Spinal cord (tissue), 10 donors: ENCODE measurements around the gene PVRIG. TPM values are rescaled to one million over a fixed set of nuclear protein-coding genes. Genes with fewer than 3 reads are reported as not detected.
"Not testable (repeated sequence)": the region's sequence is repeated elsewhere in the genome, so short reads cannot be mapped to it uniquely, and the experiment has no call there.

Experiments
- DNase-seq, 6 donors: peaks; one replicate each; pipeline versions ENCODE4 v3.0.0 to v3.0.0-alpha.2; 2013 to 2015; ENCODE audit warnings: low spot score in 6 of 6, low read depth in 4 of 6
- H3K27ac ChIP-seq: one replicate; pipeline ENCODE4 v1.5.1; 2013; ENCODE audit warnings: low read depth, low read length, control low read depth
- H3K27me3 ChIP-seq: one replicate; pipeline ENCODE4 v1.6.1; 2013; ENCODE audit warnings: low read length; ENCODE audit not compliant: control insufficient read depth, insufficient read depth
- H3K36me3 ChIP-seq: one replicate; pipeline ENCODE4 v1.6.1; 2013; ENCODE audit warnings: low read length; ENCODE audit not compliant: control insufficient read depth, insufficient read depth
- H3K4me1 ChIP-seq: one replicate; pipeline ENCODE4 v1.6.1; 2013; ENCODE audit warnings: low read length; ENCODE audit not compliant: control insufficient read depth, insufficient read depth
- H3K4me3 ChIP-seq: one replicate; pipeline ENCODE4 v1.5.1; 2013; ENCODE audit warnings: low read depth, low read length, control low read depth
- H3K9me3 ChIP-seq: one replicate; pipeline ENCODE4 v1.6.1; 2013; ENCODE audit warnings: low read length; ENCODE audit not compliant: control insufficient read depth, insufficient read depth
- WGBS: methylation state at CpG from one replicate; pipeline ENCODE4 v1.1.5; 2013; ENCODE audit warnings: missing lambda C conversion rate; ENCODE audit not compliant: insufficient coverage; 5-methylcytosine and 5-hydroxymethylcytosine counted together
- polyA plus RNA-seq, 2 donors: library from polyadenylated mRNA; unstranded; fragments of 120-200 nt; gene quantifications; one replicate each; pipeline ENCODE4 v1.2.1, GENCODE V29; 2013; ENCODE audit not compliant: insufficient read length in 2 of 2
- total RNA-seq, 2 donors: library from RNA; depleted of rRNA in 1 of 2; stranded (reverse); fragments of 120-200 nt in 1 of 2; fragments of >200 nt in 1 of 2; gene quantifications; one replicate each; pipeline versions ENCODE4 v1.2.3 to v1.2.4, GENCODE V29; 2013 to 2014
- donor health status: healthy.

PVRIG gene
- total and polyA plus RNA-seq, 4 donors, result 11.6 to 13.5 TPM; not detected in 2

DNA sequence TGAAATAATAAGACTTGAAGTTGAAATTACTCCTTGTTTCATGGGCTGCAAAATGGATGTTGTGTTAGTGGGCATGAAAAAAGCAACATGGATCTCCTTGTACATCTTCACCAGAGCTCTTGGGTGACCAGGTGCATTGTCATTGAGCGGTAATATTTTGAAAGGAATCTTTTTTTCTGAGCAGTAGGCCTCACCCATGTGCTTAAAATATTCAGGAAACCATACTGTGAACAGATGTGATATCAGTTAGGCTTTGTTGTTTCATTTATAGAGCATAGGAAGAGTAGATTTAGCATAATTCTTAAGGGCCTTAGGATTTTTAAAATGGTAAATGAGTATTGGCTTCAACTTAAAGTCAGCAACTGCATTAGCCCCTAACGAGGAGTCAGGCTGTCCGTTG lies 26.8 kb upstream of the PVRIG start:
- no peaks in the 10 kb centered on the region for H3K9me3 ChIP-seq
- H3K4me1 ChIP-seq, result no peaks in the 10 kb centered on the region
- H3K4me3 ChIP-seq, result no peak overlapping the region
- DNase-seq, result no peak
- H3K27me3 ChIP-seq, result no peaks in the 10 kb centered on the region
- no peak overlapping the region for H3K27ac ChIP-seq
- WGBS, result 100% methylated on average over 1 of the region's 3 CpGs
- H3K36me3 ChIP-seq, result no peaks in the 10 kb centered on the region

DNA sequence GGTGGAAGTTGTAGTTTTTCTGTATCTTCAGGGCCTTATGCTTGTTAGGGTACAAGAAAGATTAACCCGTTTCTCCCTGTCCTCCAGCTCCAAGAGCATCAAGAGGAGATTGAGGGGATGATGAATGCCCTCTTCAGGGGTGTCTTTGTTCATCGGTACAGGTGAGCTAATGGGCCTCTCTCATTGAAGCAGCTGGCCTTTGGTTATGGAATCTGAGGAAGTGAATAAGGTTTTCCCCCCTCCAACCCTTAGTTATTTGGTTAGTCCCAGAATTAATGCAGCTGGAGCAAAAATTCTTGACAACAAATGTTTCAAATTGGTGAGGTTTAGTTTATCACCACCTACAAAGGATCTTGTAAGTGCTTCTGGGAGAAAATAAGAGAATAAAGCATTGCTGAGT lies 24.5 kb upstream of the PVRIG start:
- H3K27me3 ChIP-seq, result no peaks in the 10 kb centered on the region
- DNase-seq, result no peak
- no peaks in the 10 kb centered on the region for H3K4me1 ChIP-seq
- no peaks in the 10 kb centered on the region for H3K9me3 ChIP-seq
- H3K4me3 ChIP-seq, result no peak overlapping the region
- no peak overlapping the region for H3K27ac ChIP-seq
- WGBS, result 80% methylated on average over 1 of the region's 2 CpGs
- H3K36me3 ChIP-seq, result peaks cover 2% of the 10 kb centered on the region

DNA sequence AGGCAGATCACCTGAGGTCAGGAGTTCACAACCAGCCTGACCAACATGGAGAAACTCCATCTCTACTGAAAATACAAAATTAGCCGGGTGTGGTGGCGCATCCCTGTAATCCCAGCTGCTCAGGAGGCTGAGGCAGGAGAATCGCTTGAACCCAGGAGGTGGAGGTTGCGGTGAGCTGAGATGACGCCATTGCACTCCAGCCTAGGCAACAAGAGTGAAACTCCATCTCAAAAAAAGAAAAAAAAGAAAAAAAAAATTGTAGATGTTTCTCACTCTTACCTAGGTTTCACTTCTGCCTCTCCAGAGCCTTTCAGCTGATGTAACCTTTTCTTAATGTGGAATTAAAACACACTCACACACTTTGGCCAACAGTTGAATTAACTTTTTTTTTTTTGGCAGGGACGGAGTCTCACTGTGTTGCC lies 23.8 kb upstream of the PVRIG start:
- DNase-seq, H3K4me3 ChIP-seq, H3K27me3 ChIP-seq, H3K4me1 ChIP-seq, H3K27ac ChIP-seq, H3K9me3 ChIP-seq, H3K36me3 ChIP-seq: not testable (repeated sequence)
- 92% methylated on average over 1 of the region's 6 CpGs for WGBS

DNA sequence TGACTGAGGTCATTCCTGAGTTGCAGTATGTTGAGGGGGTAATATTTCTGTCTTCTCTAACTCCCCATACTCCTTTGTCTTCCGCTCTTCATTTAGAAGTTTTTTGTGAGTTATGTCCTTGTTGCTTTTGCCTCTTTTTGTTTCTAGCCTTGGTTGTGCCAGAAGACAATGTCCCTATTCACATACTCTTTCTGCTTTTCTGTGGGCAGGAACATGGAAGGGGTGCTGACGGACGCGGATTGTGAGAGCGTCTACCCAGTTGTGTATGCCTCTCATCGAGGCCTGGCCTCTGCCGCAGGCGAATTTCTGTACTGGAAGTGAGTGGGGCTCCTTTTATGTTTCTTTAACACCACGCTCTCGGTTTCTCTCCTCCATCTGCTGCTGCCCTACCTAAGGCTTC lies 21.5 kb upstream of the PVRIG start:
- H3K36me3 ChIP-seq, result peaks cover 10% of the 10 kb centered on the region
- H3K4me3 ChIP-seq, result no peak overlapping the region
- no peaks in the 10 kb centered on the region for H3K9me3 ChIP-seq
- H3K27ac ChIP-seq, result no peak overlapping the region
- no peaks in the 10 kb centered on the region for H3K4me1 ChIP-seq
- no peaks in the 10 kb centered on the region for H3K27me3 ChIP-seq
- WGBS, result 94% methylated on average over 2 of the region's 10 CpGs
- no peak for DNase-seq

DNA sequence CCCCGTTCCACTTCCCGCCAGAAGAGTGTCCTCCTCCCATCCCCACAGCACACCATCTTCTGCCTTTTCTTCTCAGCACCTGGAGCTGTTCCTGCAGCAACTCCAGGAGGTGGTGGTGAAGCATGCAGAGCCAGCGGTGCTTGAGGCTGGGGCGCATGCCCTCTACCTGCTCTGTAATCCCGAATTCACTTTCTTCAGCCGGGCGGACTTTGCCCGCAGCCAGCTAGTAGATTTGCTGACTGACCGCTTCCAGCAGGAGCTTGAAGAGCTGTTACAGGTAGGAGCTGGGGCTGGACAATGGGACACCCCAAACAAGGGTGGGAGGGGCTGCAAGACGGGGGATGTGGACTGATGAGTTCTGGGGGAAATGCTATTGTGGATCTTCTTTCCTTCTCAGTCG lies 19.1 kb upstream of the PVRIG start:
- DNase-seq, result no peak
- Histone ChIP-seq H3K4me3 (no peak overlapping the region), H3K27ac (no peak overlapping the region), H3K27me3 (no peaks in the 10 kb centered on the region), H3K4me1 (no peaks in the 10 kb centered on the region), H3K9me3 (no peaks in the 10 kb centered on the region), H3K36me3 (peaks cover 19% of the 10 kb centered on the region)
- WGBS, result 90% methylated on average over 9 of the region's 11 CpGs

DNA sequence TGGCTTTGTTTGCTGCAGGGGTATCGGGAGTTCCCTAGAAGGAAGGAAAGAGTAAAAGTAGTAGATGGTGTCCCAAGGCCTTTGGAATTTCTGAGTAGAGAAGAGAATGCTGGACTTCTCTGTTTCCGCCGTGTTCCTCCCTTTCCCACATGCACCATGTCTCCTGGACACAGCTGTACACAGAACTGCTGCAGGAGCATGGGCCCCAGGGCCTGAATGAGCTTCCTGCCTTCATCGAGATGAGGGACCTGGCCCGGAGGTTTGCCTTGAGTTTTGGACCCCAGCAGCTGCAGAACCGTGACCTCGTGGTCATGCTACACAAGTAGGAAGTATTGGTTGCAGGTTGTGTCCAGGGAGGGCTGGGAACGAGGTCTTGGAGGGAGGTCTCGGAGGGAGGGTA lies 15.3 kb upstream of the PVRIG start:
- Histone ChIP-seq H3K27me3 (no peaks in the 10 kb centered on the region), H3K36me3 (peaks cover 19% of the 10 kb centered on the region), H3K9me3 (no peaks in the 10 kb centered on the region), H3K27ac (no peak overlapping the region), H3K4me1 (peaks cover 4% of the 10 kb centered on the region), H3K4me3 (no peak overlapping the region)
- 94% methylated on average over 8 of the region's 9 CpGs for WGBS
- no peak for DNase-seq

DNA sequence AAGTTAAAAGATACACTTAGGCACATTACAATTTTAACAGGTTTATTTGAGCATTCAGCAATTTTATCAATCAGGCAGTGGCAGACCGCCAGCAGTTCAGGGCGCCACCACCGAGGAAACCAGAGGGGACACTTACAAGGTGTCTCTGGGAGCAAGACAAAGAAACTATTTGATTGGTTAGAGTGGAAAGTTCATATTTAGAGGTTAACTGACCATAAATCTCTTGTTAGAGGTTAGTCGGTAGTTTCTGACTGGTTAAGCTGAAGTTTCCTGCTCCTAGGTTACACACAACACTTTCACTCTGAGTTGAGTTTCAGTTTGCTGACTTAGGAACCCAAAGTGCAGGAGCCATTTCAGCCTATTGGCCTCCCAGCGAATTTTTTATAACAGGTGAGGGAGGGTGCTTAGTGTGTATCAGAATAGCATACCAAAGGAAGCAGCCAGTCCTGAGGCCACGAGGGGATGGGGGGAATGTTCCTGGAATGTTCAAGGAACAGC lies 10.8 kb upstream of the PVRIG start:
- H3K4me3 ChIP-seq, result no peak overlapping the region
- H3K4me1 ChIP-seq, result peaks cover 6% of the 10 kb centered on the region
- H3K27ac ChIP-seq, result no peak overlapping the region
- H3K36me3 ChIP-seq, result peaks cover 19% of the 10 kb centered on the region
- 68% methylated on average over 5 of the region's 6 CpGs for WGBS
- no peak for DNase-seq
- no peaks in the 10 kb centered on the region for H3K27me3 ChIP-seq
- no peaks in the 10 kb centered on the region for H3K9me3 ChIP-seq

DNA sequence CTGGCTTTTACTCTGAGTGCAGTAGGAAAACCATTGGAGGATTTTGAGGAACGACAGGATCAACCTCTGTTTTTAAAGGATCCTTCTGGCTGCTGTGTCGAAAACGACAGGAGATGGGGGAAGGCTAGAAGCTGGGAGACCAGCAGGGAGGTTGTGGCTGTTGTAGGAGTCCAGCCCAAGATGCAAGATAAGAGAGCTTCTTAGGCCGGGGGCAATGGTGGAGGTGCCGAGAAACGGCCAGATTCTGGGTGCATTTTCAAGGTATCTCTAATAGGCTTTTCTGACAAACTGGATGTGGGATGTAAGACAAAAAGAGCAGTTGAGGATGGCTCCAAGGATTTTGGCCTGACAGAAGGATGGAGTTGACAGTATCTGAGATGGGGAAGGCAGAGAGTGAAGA lies 10.3 kb upstream of the PVRIG start:
- no peak overlapping the region for H3K4me3 ChIP-seq
- WGBS, result 64% methylated on average over 6 of the region's 6 CpGs
- H3K4me1 ChIP-seq, result peaks cover 6% of the 10 kb centered on the region
- H3K27me3 ChIP-seq, result no peaks in the 10 kb centered on the region
- peaks cover 18% of the 10 kb centered on the region for H3K36me3 ChIP-seq
- H3K27ac ChIP-seq, result no peak overlapping the region
- no peaks in the 10 kb centered on the region for H3K9me3 ChIP-seq
- DNase-seq, result no peak

DNA sequence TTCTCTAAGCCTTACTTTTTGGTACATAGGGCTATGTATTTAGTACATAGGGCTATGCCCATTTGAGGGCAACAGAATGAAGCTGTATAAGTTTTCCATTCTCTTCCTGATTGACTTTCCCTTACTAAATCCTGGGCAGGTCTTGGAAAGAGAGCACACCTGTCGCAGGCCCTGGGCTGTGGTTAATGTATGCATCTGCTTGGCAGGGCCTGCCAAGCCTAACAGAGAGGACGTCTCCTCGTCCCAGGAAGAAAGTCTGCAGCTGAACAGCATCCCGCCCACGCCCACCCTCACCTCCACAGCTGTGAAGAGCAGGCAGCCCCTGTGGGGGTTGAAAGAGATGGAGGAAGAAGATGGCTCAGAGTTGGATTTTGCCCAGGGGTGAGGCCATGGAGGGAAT lies 8.9 kb upstream of the PVRIG start:
- 86% methylated on average over 1 of the region's 5 CpGs for WGBS

DNA sequence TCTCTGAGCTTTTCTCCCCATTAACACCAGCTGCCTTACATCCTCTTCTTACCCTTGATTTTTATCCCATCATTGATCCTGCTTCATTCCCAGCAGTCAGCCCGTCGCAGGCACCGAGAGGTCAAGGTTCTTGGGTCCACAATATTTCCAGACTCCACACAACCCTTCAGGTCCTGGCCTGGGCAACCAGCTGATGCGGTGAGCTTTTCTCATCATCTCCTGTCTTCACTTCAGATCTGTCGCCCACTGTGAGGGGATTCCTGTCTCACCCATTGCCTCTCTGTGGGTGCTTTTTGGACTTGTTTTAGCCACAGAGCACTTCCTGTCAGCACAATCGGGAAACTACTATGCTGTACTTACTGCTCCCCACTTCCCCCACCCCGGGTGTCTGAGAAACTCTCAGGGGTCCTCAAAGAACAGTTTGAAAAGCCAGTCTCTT lies 8.4 kb upstream of the PVRIG start:
- H3K4me1 ChIP-seq, result peaks cover 6% of the 10 kb centered on the region
- no peaks in the 10 kb centered on the region for H3K9me3 ChIP-seq
- no peak for DNase-seq
- WGBS, result 83% methylated on average over 6 of the region's 7 CpGs
- peaks cover 9% of the 10 kb centered on the region for H3K36me3 ChIP-seq
- H3K27me3 ChIP-seq, result no peaks in the 10 kb centered on the region
- no peak overlapping the region for H3K27ac ChIP-seq
- no peak overlapping the region for H3K4me3 ChIP-seq

More for the DNA sequence above, 8.9 kb upstream of the PVRIG start:
- Histone ChIP-seq H3K4me1 (peaks cover 6% of the 10 kb centered on the region), H3K9me3 (no peaks in the 10 kb centered on the region), H3K36me3 (peaks cover 9% of the 10 kb centered on the region), H3K4me3 (no peak overlapping the region), H3K27ac (no peak overlapping the region), H3K27me3 (no peaks in the 10 kb centered on the region)
- no peak for DNase-seq
